Spleen (tissue), 11 donors: ENCODE data around the gene DLEC1. TPM values are rescaled to one million over a fixed set of nuclear protein-coding genes. Genes with fewer than 3 reads are reported as not detected.

ENCODE experiments used
- DNase-seq: peaks from one replicate; pipeline ENCODE4 v3.0.0-alpha.2; 2020
- H3K27ac ChIP-seq, 8 donors: fragments of 200-600 bp; sonication (generic) in 7 of 8; 1 replicate in 4 of 8; 2 replicates in 4 of 8; pipeline versions ENCODE4 v1.5.0 to v1.8.0; 2016 to 2021; ENCODE audit warnings: inconsistent platforms in 4 of 8, mild to moderate bottlenecking in 4 of 8, moderate library complexity in 1 of 8
- H3K27me3 ChIP-seq, 7 donors: fragments of 200-600 bp; sonication (generic) in 6 of 7; replicated peaks in 1 of 7; 1 replicate in 4 of 7; 2 replicates in 3 of 7; pipeline versions ENCODE4 v1.5.0 to v1.8.0; 2016 to 2021; ENCODE audit warnings: inconsistent platforms in 3 of 7, mild to moderate bottlenecking in 1 of 7
- H3K36me3 ChIP-seq, 6 donors: fragments of 200-600 bp; sonication (generic) in 5 of 6; 1 replicate in 4 of 6; 2 replicates in 2 of 6; pipeline versions ENCODE4 v1.5.0 to v1.8.0; 2016 to 2021; ENCODE audit warnings: inconsistent platforms in 2 of 6
- H3K4me1 ChIP-seq, 6 donors: fragments of 200-600 bp; sonication (generic) in 5 of 6; 1 replicate in 3 of 6; 2 replicates in 3 of 6; pipeline versions ENCODE4 v1.5.0 to v1.8.0; 2016 to 2021; ENCODE audit warnings: inconsistent platforms in 3 of 6
- H3K4me3 ChIP-seq, 8 donors: fragments of 200-600 bp; sonication (generic) in 7 of 8; 1 replicate in 4 of 8; 2 replicates in 4 of 8; pipeline versions ENCODE4 v1.5.0 to v1.8.0; 2016 to 2021; ENCODE audit warnings: inconsistent platforms in 4 of 8, mild to moderate bottlenecking in 4 of 8, moderate library complexity in 2 of 8
- H3K9me3 ChIP-seq, 8 donors: fragments of 200-600 bp; sonication (generic) in 7 of 8; 1 replicate in 4 of 8; 2 replicates in 4 of 8; pipeline versions ENCODE4 v1.5.0 to v1.8.0; 2016 to 2021; ENCODE audit warnings: inconsistent platforms in 4 of 8
- POLR2A ChIP-seq, 3 donors: fragments of 450-650 bp; IDR thresholded peaks; one replicate each; pipeline ENCODE4 v1.5.1; 2017; ENCODE audit warnings: antibody characterized with exemption in 3 of 3, mild to moderate bottlenecking in 1 of 3
- POLR2AphosphoS5 ChIP-seq, 3 donors: sonication (generic); formaldehyde crosslinking; IDR thresholded peaks; one replicate each; pipeline ENCODE4 v1.5.1; 2017; ENCODE audit warnings: antibody characterized with exemption in 3 of 3
- WGBS, 5 donors: extraction: QIAGEN DNeasy Blood & Tissue Kit in 3 of 5; methylation state at CpG; one replicate each; pipeline versions ENCODE4 v1.1.5 to v1.1.7; 2013 to 2018; 5-methylcytosine and 5-hydroxymethylcytosine counted together
- intact Hi-C: fragments of 100-400 bp; cut with DNase I; formaldehyde crosslinking; loops from one replicate; pipeline ENCODE4 v1.15.0; 2023; ENCODE audit warnings: low total_unique reads
- polyA plus RNA-seq, 3 donors: library from polyadenylated mRNA; stranded (reverse); fragments of 200-250 nt; gene quantifications; one replicate each; pipeline ENCODE4 v1.2.1, GENCODE V29; 2013
- total RNA-seq, 7 donors: library from RNA; depleted of rRNA in 3 of 7; stranded (reverse); fragments of >200 nt in 3 of 7; fragmentation: NEBNext Ultra II Directional in 4 of 7; extraction: Animal tissue kit (Norgen Biotek cat#: 25700) in 4 of 7; gene quantifications; one replicate each; pipeline versions ENCODE4 v1.1.0 to v1.2.1, GENCODE V29; 2016 to 2021
- TF ChIP-seq, protein P1 (sequence below), 11 experiments: fragments of 200-600 bp in 7 of 11; fragments of 450-650 bp in 4 of 11; sonication (generic) in 4 of 11; IDR thresholded peaks in 8 of 11; conservative IDR thresholded peaks in 3 of 11; 1 replicate in 7 of 11; 2 replicates in 4 of 11; pipeline versions ENCODE4 v1.4.0 to v1.8.0; 2016 to 2021; ENCODE audit warnings: antibody characterized with exemption in 11 of 11, inconsistent platforms in 4 of 11, mild to moderate bottlenecking in 1 of 11
- donor health status: healthy with polysubstance abuse.
- donor health status: DM: no; HTN: no; CAD: no; lungs with moderate emphysema.
- donor health status: DM: no; HTN: no; CAD: no.
- donor health status: Bipolar disorder and iron deficiency.
- donor health status: healthy.
- donor health status: DM: no; HTN: no; CAD: no.
- donor health status: DM: yes; HTN: yes; CAD: no.

The DLEC1 gene
- total and polyA plus RNA-seq, 10 donors: 0.36 to 2.3 (median 0.88) TPM

GRCh38 chr3:38108649-38109579 is 69.9 kb downstream of the DLEC1 start:
- Histone ChIP-seq H3K27ac (peak overlapping the region in 4 of 8 donors; percentile 33 to 72 (median 42)), H3K9me3 (peaks cover 0 to 24% (median 14%) of the 10 kb centered on the region in 8 donors), H3K4me1 (peaks cover 0 to 27% (median 5%) of the 10 kb centered on the region in 6 donors), H3K4me3 (no peak overlapping the region), H3K27me3 (no peaks in the 10 kb centered on the region), H3K36me3 (no peaks in the 10 kb centered on the region)
- TF ChIP-seq POLR2A (IDR thresholded peaks at IDR 0.05): no peak
- TF ChIP-seq, protein P1, sequence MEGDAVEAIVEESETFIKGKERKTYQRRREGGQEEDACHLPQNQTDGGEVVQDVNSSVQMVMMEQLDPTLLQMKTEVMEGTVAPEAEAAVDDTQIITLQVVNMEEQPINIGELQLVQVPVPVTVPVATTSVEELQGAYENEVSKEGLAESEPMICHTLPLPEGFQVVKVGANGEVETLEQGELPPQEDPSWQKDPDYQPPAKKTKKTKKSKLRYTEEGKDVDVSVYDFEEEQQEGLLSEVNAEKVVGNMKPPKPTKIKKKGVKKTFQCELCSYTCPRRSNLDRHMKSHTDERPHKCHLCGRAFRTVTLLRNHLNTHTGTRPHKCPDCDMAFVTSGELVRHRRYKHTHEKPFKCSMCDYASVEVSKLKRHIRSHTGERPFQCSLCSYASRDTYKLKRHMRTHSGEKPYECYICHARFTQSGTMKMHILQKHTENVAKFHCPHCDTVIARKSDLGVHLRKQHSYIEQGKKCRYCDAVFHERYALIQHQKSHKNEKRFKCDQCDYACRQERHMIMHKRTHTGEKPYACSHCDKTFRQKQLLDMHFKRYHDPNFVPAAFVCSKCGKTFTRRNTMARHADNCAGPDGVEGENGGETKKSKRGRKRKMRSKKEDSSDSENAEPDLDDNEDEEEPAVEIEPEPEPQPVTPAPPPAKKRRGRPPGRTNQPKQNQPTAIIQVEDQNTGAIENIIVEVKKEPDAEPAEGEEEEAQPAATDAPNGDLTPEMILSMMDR (IDR thresholded peaks at IDR 0.05 in 8 of 11, conservative IDR thresholded peaks at IDR 0.05 in 3 of 11): peak in 1 of 11 experiments; percentile 25
- DNase-seq: peak; percentile 62
- 40 to 61% (median 49%) methylated on average over 6 to 11 of the region's 11 CpGs for WGBS, 5 donors
- intact Hi-C loops: no loop called here

DNA sequence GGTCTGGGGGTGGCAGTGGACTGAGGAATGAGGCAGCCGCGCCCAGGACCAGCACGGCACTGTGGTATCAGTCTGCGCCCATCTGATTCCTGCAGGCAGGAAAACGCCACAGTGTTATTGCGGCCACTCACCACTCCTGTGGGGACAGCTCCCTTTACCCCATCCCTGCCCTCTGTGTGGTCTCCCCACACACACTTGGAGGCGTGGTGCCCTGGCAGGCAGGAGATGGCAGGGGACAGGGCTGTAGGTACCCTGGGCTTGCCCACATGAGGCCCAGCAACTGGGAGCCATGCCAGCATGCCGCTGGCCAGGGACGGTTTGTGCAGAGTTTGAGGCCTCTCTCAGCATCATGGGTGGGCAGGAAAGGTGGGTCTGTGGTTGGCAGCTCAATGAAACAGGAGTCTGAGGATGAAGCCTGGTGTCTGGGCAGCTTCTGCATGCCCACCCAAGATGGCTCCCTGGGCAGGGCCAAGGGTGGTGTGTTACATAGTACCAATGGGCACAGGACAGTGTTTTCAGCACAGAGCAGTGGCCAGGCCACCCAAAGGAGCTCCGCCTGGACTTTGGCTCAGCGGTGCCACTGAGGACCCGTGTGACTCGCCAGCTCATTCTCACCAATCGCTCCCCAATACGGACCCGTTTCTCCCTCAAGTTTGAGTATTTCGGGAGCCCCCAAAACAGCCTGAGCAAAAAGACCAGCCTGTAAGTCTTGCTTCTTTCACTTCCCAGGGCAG is 70.7 kb downstream of the DLEC1 start:
- Histone ChIP-seq H3K9me3 (peaks cover 0 to 17% (median 12%) of the 10 kb centered on the region in 8 donors), H3K27me3 (no peaks in the 10 kb centered on the region), H3K4me3 (no peak overlapping the region), H3K4me1 (peaks cover 0 to 32% (median 6%) of the 10 kb centered on the region in 6 donors), H3K27ac (peak overlapping the region in 1 of 8 donors; percentile 72), H3K36me3 (peaks cover 0 to 4% (median 0%) of the 10 kb centered on the region in 6 donors)
- TF ChIP-seq POLR2AphosphoS5 (IDR thresholded peaks at IDR 0.05) (peak in 1 of 3 donors; percentile 31), POLR2A (IDR thresholded peaks at IDR 0.05) (no peak)
- WGBS, 5 donors: 83 to 93% (median 93%) methylated on average over 16 to 17 of the region's 17 CpGs
- intact Hi-C loops: no loop called here
- DNase-seq: peak; percentile 68

DNA sequence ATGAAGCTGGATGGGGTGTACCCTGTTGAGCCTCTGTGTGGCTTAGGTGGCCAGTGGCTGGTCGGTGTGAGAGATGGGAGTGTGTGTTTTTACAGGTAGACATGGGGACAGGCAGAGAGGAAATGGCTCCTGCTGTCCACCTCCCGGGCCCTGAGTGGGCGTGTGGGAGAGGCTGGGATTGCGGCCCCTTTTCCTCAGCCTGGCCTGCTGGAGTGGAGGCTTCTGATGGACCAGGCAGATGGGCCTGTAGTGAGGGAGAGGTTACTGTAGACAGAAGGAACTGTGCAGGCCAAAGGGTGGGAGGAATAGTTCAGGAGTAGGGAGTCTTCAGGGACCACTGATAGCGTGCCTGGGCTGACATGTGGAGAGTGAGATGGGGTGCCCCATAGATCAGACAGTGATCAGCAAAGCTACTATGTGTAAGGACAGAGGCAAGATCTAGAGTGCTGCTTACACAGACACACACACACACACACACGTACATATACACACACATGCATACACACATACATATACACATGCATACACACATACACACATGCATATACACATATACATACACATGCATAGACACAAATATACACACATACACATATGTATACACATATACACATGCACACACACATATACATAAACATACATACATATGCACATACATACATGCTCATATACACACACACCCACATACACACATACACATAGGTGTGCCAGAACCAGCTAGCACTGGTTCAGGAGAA is 71.5 kb downstream of the DLEC1 start:
- H3K4me1 ChIP-seq: peaks cover 0 to 39% (median 7%) of the 10 kb centered on the region in 6 donors
- H3K27ac ChIP-seq: no peak overlapping the region
- DNase-seq: peak; percentile 38
- H3K36me3 ChIP-seq: peaks cover 0 to 4% (median 0%) of the 10 kb centered on the region in 6 donors
- peaks cover 0 to 9% (median 5%) of the 10 kb centered on the region in 8 donors for H3K9me3 ChIP-seq
- no peak for TF ChIP-seq POLR2A (IDR thresholded peaks at IDR 0.05)
- H3K27me3 ChIP-seq: no peaks in the 10 kb centered on the region
- intact Hi-C loops: no loop called here
- 82 to 93% (median 90%) methylated on average over 6 of the region's 6 CpGs for WGBS, 5 donors
- H3K4me3 ChIP-seq: no peak overlapping the region

- no peak for TF ChIP-seq POLR2AphosphoS5 (IDR thresholded peaks at IDR 0.05)
- TF ChIP-seq, protein P1 (IDR thresholded peaks at IDR 0.05 in 8 of 11, conservative IDR thresholded peaks at IDR 0.05 in 3 of 11): no peak
- intact Hi-C loops: no loop called here
- Histone ChIP-seq H3K27me3 (no peaks in the 10 kb centered on the region), H3K27ac (no peak overlapping the region), H3K36me3 (peaks cover 0 to 4% (median 0%) of the 10 kb centered on the region in 6 donors), H3K4me3 (no peak overlapping the region), H3K4me1 (peaks cover 0 to 47% (median 7%) of the 10 kb centered on the region in 6 donors), H3K9me3 (peaks cover 0 to 2% (median 0%) of the 10 kb centered on the region in 8 donors)
- whole genome bisulfite sequencing, 5 donors: 93 to 99% (median 95%) methylated on average over 4 of the region's 4 CpGs
- no peak for DNase-seq
These were observed 72.2 kb downstream of the DLEC1 start for GRCh38 chr3:38111201-38111600.
